NB4 (cell line): ENCODE data around the gene PROK2.

ENCODE experiments used
- MAX ChIP-seq: IDR thresholded peaks from 2 replicates; pipeline ENCODE4 v1.6.1; 2011; ENCODE audit warnings: low read depth, low read length
- POLR2A ChIP-seq: IDR thresholded peaks from 2 replicates; pipeline ENCODE4 v1.6.1; 2011; ENCODE audit warnings: mild to moderate bottlenecking; ENCODE audit not compliant: insufficient read length; ENCODE audit errors: extremely low read depth
- TF ChIP-seq, protein P1 (sequence below): IDR thresholded peaks from one replicate; pipeline ENCODE4 v1.5.1; 2012; ENCODE audit warnings: low read depth, low read length

- TF ChIP-seq, protein P1, sequence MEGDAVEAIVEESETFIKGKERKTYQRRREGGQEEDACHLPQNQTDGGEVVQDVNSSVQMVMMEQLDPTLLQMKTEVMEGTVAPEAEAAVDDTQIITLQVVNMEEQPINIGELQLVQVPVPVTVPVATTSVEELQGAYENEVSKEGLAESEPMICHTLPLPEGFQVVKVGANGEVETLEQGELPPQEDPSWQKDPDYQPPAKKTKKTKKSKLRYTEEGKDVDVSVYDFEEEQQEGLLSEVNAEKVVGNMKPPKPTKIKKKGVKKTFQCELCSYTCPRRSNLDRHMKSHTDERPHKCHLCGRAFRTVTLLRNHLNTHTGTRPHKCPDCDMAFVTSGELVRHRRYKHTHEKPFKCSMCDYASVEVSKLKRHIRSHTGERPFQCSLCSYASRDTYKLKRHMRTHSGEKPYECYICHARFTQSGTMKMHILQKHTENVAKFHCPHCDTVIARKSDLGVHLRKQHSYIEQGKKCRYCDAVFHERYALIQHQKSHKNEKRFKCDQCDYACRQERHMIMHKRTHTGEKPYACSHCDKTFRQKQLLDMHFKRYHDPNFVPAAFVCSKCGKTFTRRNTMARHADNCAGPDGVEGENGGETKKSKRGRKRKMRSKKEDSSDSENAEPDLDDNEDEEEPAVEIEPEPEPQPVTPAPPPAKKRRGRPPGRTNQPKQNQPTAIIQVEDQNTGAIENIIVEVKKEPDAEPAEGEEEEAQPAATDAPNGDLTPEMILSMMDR = no peak
- TF ChIP-seq MAX (no peak), POLR2A (no peak)
Observed at GRCh38 chr3:71783152-71783551, 1.8 kb downstream of the PROK2 start.
